ENCODE data around the gene DYNLT2. TPM values are rescaled to one million over a fixed set of nuclear protein-coding genes. Genes with fewer than 3 reads are reported as not detected.

The DYNLT2 gene
- total RNA-seq, 2 donors from 2014 or later: 1.5 to 1.7 TPM

DNA sequence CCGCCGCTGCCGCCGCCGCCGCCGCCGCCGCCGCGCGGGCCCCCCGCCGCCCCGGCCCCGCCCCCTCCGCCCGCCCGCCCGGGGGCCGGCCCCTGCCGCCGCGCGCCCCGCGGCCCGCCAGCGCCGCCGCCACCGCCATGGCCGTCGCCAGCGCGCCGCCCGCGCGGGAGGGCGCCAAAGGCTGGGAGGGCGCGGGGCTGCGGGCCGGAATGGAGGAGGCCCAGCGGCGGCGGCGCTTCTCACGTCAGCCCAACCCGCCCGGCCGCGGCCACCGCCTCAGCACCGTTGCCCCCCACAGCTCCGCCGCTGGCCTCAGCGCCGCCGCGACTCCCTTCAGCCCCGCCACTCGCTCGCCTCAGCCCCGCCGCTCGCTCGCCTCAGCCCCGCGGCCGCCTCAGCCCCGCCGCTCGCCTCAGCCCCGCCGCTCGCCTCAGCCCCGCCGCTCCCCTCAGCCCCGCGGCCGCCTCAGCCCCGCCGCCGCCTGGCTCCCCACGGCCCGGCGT is 27.3 kb downstream of the DYNLT2 start:
- Histone ChIP-seq H3K27ac (ENCODE audit: low read depth, low read length) (peak overlapping the region; percentile 82), H3K27me3 (ENCODE audit: control insufficient read depth, insufficient read depth, low read length, poor library complexity, severe bottlenecking) (no peaks in the 10 kb centered on the region), H3K4me3 (ENCODE audit: low read length) (no peak overlapping the region), H3K36me3 (ENCODE audit: control insufficient read depth, insufficient read depth, low read length) (peaks cover 16% of the 10 kb centered on the region), H3K9ac (ENCODE audit: extremely low read depth, low read length, poor library complexity, severe bottlenecking) (no peak overlapping the region), H3K4me1 (ENCODE audit: control insufficient read depth, insufficient read depth, low read length) (peaks cover 2% of the 10 kb centered on the region), H3K9me3 (ENCODE audit: control insufficient read depth, low read length) (no peaks in the 10 kb centered on the region)
- TF ChIP-seq, protein P1, sequence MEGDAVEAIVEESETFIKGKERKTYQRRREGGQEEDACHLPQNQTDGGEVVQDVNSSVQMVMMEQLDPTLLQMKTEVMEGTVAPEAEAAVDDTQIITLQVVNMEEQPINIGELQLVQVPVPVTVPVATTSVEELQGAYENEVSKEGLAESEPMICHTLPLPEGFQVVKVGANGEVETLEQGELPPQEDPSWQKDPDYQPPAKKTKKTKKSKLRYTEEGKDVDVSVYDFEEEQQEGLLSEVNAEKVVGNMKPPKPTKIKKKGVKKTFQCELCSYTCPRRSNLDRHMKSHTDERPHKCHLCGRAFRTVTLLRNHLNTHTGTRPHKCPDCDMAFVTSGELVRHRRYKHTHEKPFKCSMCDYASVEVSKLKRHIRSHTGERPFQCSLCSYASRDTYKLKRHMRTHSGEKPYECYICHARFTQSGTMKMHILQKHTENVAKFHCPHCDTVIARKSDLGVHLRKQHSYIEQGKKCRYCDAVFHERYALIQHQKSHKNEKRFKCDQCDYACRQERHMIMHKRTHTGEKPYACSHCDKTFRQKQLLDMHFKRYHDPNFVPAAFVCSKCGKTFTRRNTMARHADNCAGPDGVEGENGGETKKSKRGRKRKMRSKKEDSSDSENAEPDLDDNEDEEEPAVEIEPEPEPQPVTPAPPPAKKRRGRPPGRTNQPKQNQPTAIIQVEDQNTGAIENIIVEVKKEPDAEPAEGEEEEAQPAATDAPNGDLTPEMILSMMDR (conservative IDR thresholded peaks at IDR 0.05): no peak
- Mint-ChIP-seq H3K36me3 (ENCODE audit: low read depth) (peaks cover 7% of the 10 kb centered on the region), H3K4me3 (peak overlapping the region; percentile 76), H3K27ac (no peak overlapping the region), H3K9me3 (no peaks in the 10 kb centered on the region), H3K27me3 (ENCODE audit: insufficient read depth) (no peaks in the 10 kb centered on the region), H3K4me1 (peaks cover 26% of the 10 kb centered on the region)
- WGBS, 2 experiments (ENCODE audit: insufficient coverage in 1 of 2, insufficient read length in 1 of 2): 1% methylated on average over 89 of the region's 89 CpGs; no CpG with 5 or more reads in 1 of the 2 experiments
- DNase-seq: no peak

DNA sequence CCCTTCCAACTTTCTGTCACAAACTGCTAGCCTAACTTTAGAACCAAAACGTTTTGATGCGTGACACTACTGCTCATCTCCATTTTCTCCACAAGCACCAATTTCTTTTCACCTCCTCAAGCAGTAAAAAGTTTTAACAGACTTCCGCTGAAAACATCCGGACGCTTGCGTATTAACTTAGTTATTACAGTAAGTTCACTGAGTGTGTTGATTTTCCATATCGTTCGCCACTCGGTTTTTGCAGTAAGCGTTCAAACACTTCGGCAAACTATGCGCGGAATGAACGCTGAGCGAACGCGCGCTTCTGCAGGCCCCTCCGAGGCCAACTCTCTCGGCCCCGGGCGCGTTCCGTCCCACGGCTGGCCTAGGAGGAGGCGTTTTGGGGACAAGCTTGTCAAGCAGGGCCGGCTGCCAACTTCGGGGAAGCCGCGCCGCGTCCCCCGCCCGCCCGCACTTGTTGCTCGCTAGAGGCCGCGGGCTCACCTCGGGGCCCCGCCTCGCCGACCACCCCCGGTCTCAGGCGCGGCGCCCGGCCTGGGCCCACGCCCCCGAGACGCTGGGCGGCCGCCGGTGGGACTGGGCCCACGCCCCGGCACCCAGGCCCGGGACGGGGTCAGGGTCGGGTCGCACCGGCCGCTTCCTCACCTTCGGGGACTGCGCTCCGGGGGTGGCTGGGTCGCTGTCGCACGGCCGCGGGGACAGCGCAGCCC is 28.0 kb downstream of the DYNLT2 start:
- H3K27ac ChIP-seq (ENCODE audit: low read depth, low read length): peak overlapping the region; percentile 5
- WGBS, 2 experiments (ENCODE audit: insufficient coverage in 1 of 2, insufficient read length in 1 of 2): 0% methylated on average over 13 to 70 of the region's 70 CpGs
- peaks cover 26% of the 10 kb centered on the region for H3K4me1 Mint-ChIP-seq

DNA sequence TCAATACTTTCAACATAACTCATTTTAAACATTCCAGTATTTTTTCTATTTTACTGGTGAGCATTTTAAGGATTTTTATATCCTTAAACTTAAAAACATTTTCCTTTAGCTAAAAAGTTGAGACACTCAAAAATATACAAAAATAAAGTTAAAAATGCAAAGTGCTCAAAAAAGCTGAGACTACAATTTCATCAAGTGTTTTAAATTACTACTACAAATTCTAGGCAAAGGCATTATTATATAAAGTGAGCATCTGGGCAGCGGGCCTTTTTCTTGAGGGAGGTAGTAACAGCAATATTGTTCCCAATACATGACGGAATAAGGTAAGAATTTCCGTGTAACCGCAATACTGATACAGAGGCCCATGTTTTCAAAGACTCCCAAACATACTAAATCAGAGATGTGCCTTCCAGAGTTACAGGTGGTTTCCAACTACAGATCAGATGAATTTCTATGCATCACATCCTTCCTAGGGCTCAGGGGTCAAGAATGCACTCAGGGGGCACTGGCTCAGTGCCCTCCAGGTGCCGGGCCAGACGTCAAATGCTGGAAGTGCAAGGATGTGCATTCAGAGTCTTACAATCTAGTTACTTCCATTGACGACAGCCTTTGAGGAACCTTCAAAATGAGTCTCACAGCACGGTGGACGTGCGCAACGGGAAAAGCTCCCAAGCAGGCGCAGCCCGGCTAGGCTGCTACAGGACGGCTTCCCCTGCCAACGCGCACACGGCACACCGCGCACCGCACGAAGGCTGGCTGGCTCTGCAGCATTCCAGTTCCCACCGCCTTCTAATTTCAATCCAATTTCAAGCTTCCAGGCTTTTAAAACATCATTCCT is 28.8 kb downstream of the DYNLT2 start:
- Mint-ChIP-seq H3K27ac (peak overlapping the region; percentile 49), H3K27me3 (ENCODE audit: insufficient read depth) (no peaks in the 10 kb centered on the region), H3K36me3 (ENCODE audit: low read depth) (peaks cover 12% of the 10 kb centered on the region), H3K4me1 (peaks cover 26% of the 10 kb centered on the region), H3K9me3 (no peaks in the 10 kb centered on the region), H3K4me3 (peak overlapping the region; percentile 77)
- Histone ChIP-seq H3K27ac (ENCODE audit: low read depth, low read length) (peak overlapping the region; percentile 5), H3K9me3 (ENCODE audit: control insufficient read depth, low read length) (no peaks in the 10 kb centered on the region), H3K9ac (ENCODE audit: extremely low read depth, low read length, poor library complexity, severe bottlenecking) (peak overlapping the region; percentile 87), H3K4me3 (ENCODE audit: low read length) (peak overlapping the region; percentile 96), H3K4me1 (ENCODE audit: control insufficient read depth, insufficient read depth, low read length) (peaks cover 2% of the 10 kb centered on the region), H3K36me3 (ENCODE audit: control insufficient read depth, insufficient read depth, low read length) (peaks cover 27% of the 10 kb centered on the region), H3K27me3 (ENCODE audit: control insufficient read depth, insufficient read depth, low read length, poor library complexity, severe bottlenecking) (no peaks in the 10 kb centered on the region)
- TF ChIP-seq, protein P1 (conservative IDR thresholded peaks at IDR 0.05): no peak
- DNase-seq: peak; percentile 66
- 4 to 5% methylated on average over 9 to 22 of the region's 22 CpGs for WGBS, 2 experiments (ENCODE audit: insufficient coverage in 1 of 2, insufficient read length in 1 of 2)

More for the DNA sequence above, 28.0 kb downstream of the DYNLT2 start:
- TF ChIP-seq, protein P1 (conservative IDR thresholded peaks at IDR 0.05): no peak
- no peaks in the 10 kb centered on the region for H3K9me3 Mint-ChIP-seq
- Histone ChIP-seq H3K4me1 (ENCODE audit: control insufficient read depth, insufficient read depth, low read length) (peaks cover 2% of the 10 kb centered on the region), H3K36me3 (ENCODE audit: control insufficient read depth, insufficient read depth, low read length) (peaks cover 20% of the 10 kb centered on the region), H3K9ac (ENCODE audit: extremely low read depth, low read length, poor library complexity, severe bottlenecking) (peak overlapping the region; percentile 87), H3K4me3 (ENCODE audit: low read length) (peak overlapping the region; percentile 96), H3K9me3 (ENCODE audit: control insufficient read depth, low read length) (no peaks in the 10 kb centered on the region), H3K27me3 (ENCODE audit: control insufficient read depth, insufficient read depth, low read length, poor library complexity, severe bottlenecking) (no peaks in the 10 kb centered on the region)
- H3K4me3 Mint-ChIP-seq: peak overlapping the region; percentile 77
- no peaks in the 10 kb centered on the region for H3K27me3 Mint-ChIP-seq (ENCODE audit: insufficient read depth)
- H3K36me3 Mint-ChIP-seq (ENCODE audit: low read depth): peaks cover 10% of the 10 kb centered on the region
- DNase-seq: peak; percentile 84
- peak overlapping the region; percentile 49 for H3K27ac Mint-ChIP-seq
